Endothelial cell of umbilical vein (primary cell): ENCODE results near the gene RABGGTA. TPM values are rescaled to one million over a fixed set of nuclear protein-coding genes. Genes with fewer than 3 reads are reported as not detected.

Experiments
- BruUV-seq: library from RNA; stranded (reverse); fragments of 400-500 nt; replicated peaks from 2 replicates; lab custom pipeline; 2021; lab: Mats Ljungman, UMichigan
- CTCF ChIA-PET: fragments of 300-600, 350-600 bp; sonication (Branson Sonifier 250); formaldehyde crosslinking; loops from one replicate; lab custom pipeline; 2021; ENCODE audit warnings: antibody characterized with exemption, inconsistent platforms; lab: Charles Lee
- POLR2A ChIA-PET: fragments of 300-600, 350-600 bp; sonication (Branson Sonifier 250); formaldehyde crosslinking; loops from one replicate; lab custom pipeline; 2021; ENCODE audit warnings: antibody characterized with exemption, inconsistent platforms; lab: Charles Lee
- DNase-seq: peaks from one replicate; pipeline ENCODE4 v3.0.0-alpha.2; 2011; ENCODE audit warnings: low read depth, low spot score
- FAIRE-seq: peaks from 2 replicates; lab custom pipeline; 2011; peaks lifted over from hg19 to GRCh38; lab: Jason Lieb, UNC
- H2AFZ ChIP-seq: 2 replicates; pipeline ENCODE4 v1.6.0; 2012; ENCODE audit warnings: low read depth, low read length, control low read depth, inconsistent platforms
- H3K27ac ChIP-seq: 2 replicates; pipeline ENCODE4 v1.5.1; 2011; ENCODE audit warnings: low read depth, mild to moderate bottlenecking, control low read depth, low read length, moderate library complexity; ENCODE audit not compliant: insufficient read depth
- H3K27me3 ChIP-seq, 2 experiments: 2 replicates each; pipeline versions ENCODE4 v1.6.0 to v1.6.1; 2011; ENCODE audit warnings: low read length in 2 of 2, mixed read lengths in 1 of 2; ENCODE audit not compliant: control insufficient read depth in 2 of 2, insufficient read depth in 2 of 2
- H3K36me3 ChIP-seq, 2 experiments: 2 replicates in 1 of 2; 3 replicates in 1 of 2; pipeline ENCODE4 v1.5.1; 2011; ENCODE audit warnings: low read length in 2 of 2, mild to moderate bottlenecking in 1 of 2, moderate library complexity in 1 of 2; ENCODE audit not compliant: control insufficient read depth in 2 of 2, insufficient read depth in 2 of 2; ENCODE audit errors: extremely low read depth in 1 of 2
- H3K4me1 ChIP-seq: 3 replicates; pipeline ENCODE4 v1.5.1; 2011; ENCODE audit warnings: mild to moderate bottlenecking, low read length; ENCODE audit not compliant: control insufficient read depth, insufficient read depth; ENCODE audit errors: extremely low read depth
- H3K4me2 ChIP-seq: 2 replicates; pipeline ENCODE4 v1.6.1; 2011; ENCODE audit warnings: low read length, control low read depth, mixed read lengths; ENCODE audit not compliant: insufficient read depth
- H3K4me3 ChIP-seq, 3 experiments: fragments of 200-600 bp in 1 of 3; sonication (generic), shearing (Covaris generic) in 1 of 3; replicated peaks in 1 of 3; 2 replicates each; pipeline ENCODE4 v1.5.1; 2011 to 2016; ENCODE audit warnings: control low read depth in 3 of 3, low read length in 3 of 3, mild to moderate bottlenecking in 2 of 3, inconsistent platforms in 1 of 3, low read depth in 1 of 3, moderate library complexity in 1 of 3; ENCODE audit not compliant: insufficient read depth in 1 of 3
- H3K79me2 ChIP-seq: 2 replicates; pipeline ENCODE4 v1.6.0; 2012; ENCODE audit warnings: low read length, inconsistent platforms; ENCODE audit not compliant: control insufficient read depth, insufficient read depth
- H3K9ac ChIP-seq: replicated peaks from 2 replicates; pipeline ENCODE3; 2011; ENCODE audit warnings: low read length, control low read depth; ENCODE audit not compliant: insufficient read depth; ENCODE audit errors: extremely low read depth
- H3K9me1 ChIP-seq: replicated peaks from 3 replicates; pipeline ENCODE4 v1.6.0; 2011; ENCODE audit warnings: mild to moderate bottlenecking, low read length; ENCODE audit not compliant: control insufficient read depth, insufficient read depth; ENCODE audit errors: extremely low read depth
- H3K9me3 ChIP-seq: replicated peaks from 2 replicates; pipeline ENCODE4 v1.5.1; 2012; ENCODE audit warnings: low read length, inconsistent platforms; ENCODE audit not compliant: control insufficient read depth, insufficient read depth
- H4K20me1 ChIP-seq: replicated peaks from 2 replicates; pipeline ENCODE3; 2011; ENCODE audit warnings: mild to moderate bottlenecking, low read length; ENCODE audit not compliant: control insufficient read depth, insufficient read depth; ENCODE audit errors: extremely low read depth
- EZH2 ChIP-seq: IDR thresholded peaks from 2 replicates; pipeline ENCODE4 v1.6.1; 2012; ENCODE audit warnings: borderline replicate concordance, low read depth, mild to moderate bottlenecking, moderate library complexity, low read length, inconsistent platforms; ENCODE audit not compliant: severe bottlenecking
- FOS ChIP-seq: IDR thresholded peaks from 2 replicates; pipeline ENCODE4 v1.6.1; 2011; ENCODE audit warnings: mild to moderate bottlenecking, low read length, moderate library complexity, borderline replicate concordance; ENCODE audit not compliant: insufficient read depth
- GATA2 ChIP-seq: IDR thresholded peaks from 2 replicates; pipeline ENCODE4 v1.7.0; 2011; ENCODE audit warnings: low read depth, mild to moderate bottlenecking, moderate library complexity, mixed read lengths, low read length; ENCODE audit not compliant: insufficient read length, insufficient read depth
- JUN ChIP-seq: IDR thresholded peaks from 2 replicates; pipeline ENCODE4 v1.6.1; 2011; ENCODE audit warnings: borderline replicate concordance, low read depth; ENCODE audit not compliant: insufficient read length, insufficient read depth
- MYC ChIP-seq: IDR thresholded peaks from one replicate; pipeline ENCODE4 v1.6.1; 2011; ENCODE audit warnings: mild to moderate bottlenecking, low read depth, low read length
- POLR2A ChIP-seq: IDR thresholded peaks from 2 replicates; pipeline ENCODE4 v1.6.1; 2012; ENCODE audit warnings: low read depth, mild to moderate bottlenecking, control low read depth, low read length
- POLR2AphosphoS5 ChIP-seq: IDR thresholded peaks from 2 replicates; pipeline ENCODE4 v1.6.1; 2012; ENCODE audit warnings: low read depth, mild to moderate bottlenecking, control low read depth, low read length, moderate library complexity; ENCODE audit not compliant: insufficient read depth
- dilution Hi-C: fragments of 300-500 bp; cut with MboI; formaldehyde crosslinking; loops from one replicate; pipeline ENCODE4 v1.15.0; 2019; ENCODE audit warnings: low sequenced_read_pairs; ENCODE audit not compliant: extremely low pct_ligation_motif_present
- intact Hi-C: fragments of 100-400 bp; cut with micrococcal nuclease; formaldehyde crosslinking; loops from one replicate; pipeline ENCODE4 v1.10.0; 2022
- polyA plus RNA-seq, 4 experiments: library from polyadenylated mRNA; depleted of rRNA in 3 of 4; stranded (reverse) in 3 of 4; unstranded in 1 of 4; fragments of >200 nt; gene quantifications; 2 replicates each; pipeline versions ENCODE4 v1.2.1 to v1.2.3, GENCODE V29; 2011 to 2012; ENCODE audit warnings: missing spikeins in 1 of 4
- total RNA-seq: library from RNA; stranded (reverse); gene quantifications from 2 replicates; pipeline ENCODE4 v1.2.3, GENCODE V29; 2021
- TF ChIP-seq, protein P1 (sequence below), 2 donors: IDR thresholded peaks; 1 replicate in 1 of 2; 2 replicates in 1 of 2; pipeline ENCODE4 v1.5.1; 2011; ENCODE audit warnings: low read length in 2 of 2, mild to moderate bottlenecking in 2 of 2, moderate library complexity in 2 of 2, control low read depth in 1 of 2, inconsistent platforms in 1 of 2, low read depth in 1 of 2; ENCODE audit not compliant: insufficient read depth in 1 of 2; ENCODE audit errors: extremely low read depth in 1 of 2
- TF ChIP-seq, protein P2 (sequence below): IDR thresholded peaks from 2 replicates; pipeline ENCODE4 v1.6.1; 2011; ENCODE audit not compliant: insufficient read depth, insufficient read length

RABGGTA gene
- total and polyA plus RNA-seq, 2 donors (not counting 3 experiments of a cell fraction or from before 2014, with no cell fraction given) = 29.3 to 80.1 TPM

DNA sequence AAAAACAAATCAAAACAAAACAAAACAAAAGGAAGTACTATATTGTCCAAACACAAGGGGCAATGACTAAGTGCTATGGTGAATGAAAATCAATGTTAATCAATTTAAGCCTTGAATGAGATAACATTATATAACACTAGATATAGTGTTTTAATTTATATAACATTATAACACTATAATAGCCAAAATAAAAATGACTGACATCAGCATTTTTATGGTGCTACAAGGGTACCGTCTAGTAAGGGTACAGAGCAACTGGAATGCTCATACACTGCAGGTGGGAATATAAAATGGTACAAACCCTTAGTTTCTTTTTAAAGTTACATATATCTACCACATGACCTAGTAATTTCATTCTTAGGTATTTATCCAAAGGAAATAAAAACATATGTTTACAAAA lies 44.9 kb downstream of the RABGGTA start:
- intact Hi-C loops = no loop called here
- CTCF ChIA-PET = interaction anchor here (1.7 kb wide), 1 partner anchor 12 kb away, joined by 5 read pairs; no protein-coding TSS in a partner anchor
- Histone ChIP-seq H3K9ac (no peak overlapping the region), H3K4me2 (no peak overlapping the region), H3K9me1 (no peaks in the 10 kb centered on the region), H2AFZ (no peak overlapping the region), H3K4me3 (no peak overlapping the region), H3K79me2 (peaks cover 68% of the 10 kb centered on the region), H3K9me3 (no peaks in the 10 kb centered on the region), H3K4me1 (peaks cover 35% of the 10 kb centered on the region), H3K27me3 (no peaks in the 10 kb centered on the region), H3K27ac (peak overlapping the region; percentile 99), H4K20me1 (no peaks in the 10 kb centered on the region), H3K36me3 (peaks cover 0 to 6% of the 10 kb centered on the region in 2 experiments)
- POLR2A ChIA-PET = interaction anchor here (3.1 kb wide), 1 partner anchor 12 kb away, joined by 21 read pairs; the partner anchor contains the start of genes CHMP4A and MDP1
- DNase-seq (no peak), FAIRE-seq (no peak)
- no TSS peak for BruUV-seq
- TF ChIP-seq FOS (no peak), EZH2 (no peak), JUN (no peak), POLR2AphosphoS5 (no peak), GATA2 (no peak), MYC (no peak), POLR2A (no peak)
- TF ChIP-seq, protein P1, sequence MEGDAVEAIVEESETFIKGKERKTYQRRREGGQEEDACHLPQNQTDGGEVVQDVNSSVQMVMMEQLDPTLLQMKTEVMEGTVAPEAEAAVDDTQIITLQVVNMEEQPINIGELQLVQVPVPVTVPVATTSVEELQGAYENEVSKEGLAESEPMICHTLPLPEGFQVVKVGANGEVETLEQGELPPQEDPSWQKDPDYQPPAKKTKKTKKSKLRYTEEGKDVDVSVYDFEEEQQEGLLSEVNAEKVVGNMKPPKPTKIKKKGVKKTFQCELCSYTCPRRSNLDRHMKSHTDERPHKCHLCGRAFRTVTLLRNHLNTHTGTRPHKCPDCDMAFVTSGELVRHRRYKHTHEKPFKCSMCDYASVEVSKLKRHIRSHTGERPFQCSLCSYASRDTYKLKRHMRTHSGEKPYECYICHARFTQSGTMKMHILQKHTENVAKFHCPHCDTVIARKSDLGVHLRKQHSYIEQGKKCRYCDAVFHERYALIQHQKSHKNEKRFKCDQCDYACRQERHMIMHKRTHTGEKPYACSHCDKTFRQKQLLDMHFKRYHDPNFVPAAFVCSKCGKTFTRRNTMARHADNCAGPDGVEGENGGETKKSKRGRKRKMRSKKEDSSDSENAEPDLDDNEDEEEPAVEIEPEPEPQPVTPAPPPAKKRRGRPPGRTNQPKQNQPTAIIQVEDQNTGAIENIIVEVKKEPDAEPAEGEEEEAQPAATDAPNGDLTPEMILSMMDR (IDR thresholded peaks at IDR 0.05; ENCODE audit: extremely low read depth in 1 of 2, insufficient read depth in 1 of 2, low read depth in 1 of 2, low read length in 2 of 2) = no peak
- TF ChIP-seq, protein P2, sequence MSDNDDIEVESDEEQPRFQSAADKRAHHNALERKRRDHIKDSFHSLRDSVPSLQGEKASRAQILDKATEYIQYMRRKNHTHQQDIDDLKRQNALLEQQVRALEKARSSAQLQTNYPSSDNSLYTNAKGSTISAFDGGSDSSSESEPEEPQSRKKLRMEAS = no peak
- dilution Hi-C loops = no loop called here
